SH-SY5Y (cell line): ENCODE measurements around the gene VWA3A.

Experiments
- GATA2 ChIP-seq: IDR thresholded peaks from 2 replicates; pipeline ENCODE4 v1.6.1; 2011; ENCODE audit warnings: mild to moderate bottlenecking, low read depth, low read length
- GATA3 ChIP-seq: IDR thresholded peaks from 2 replicates; pipeline ENCODE4 v1.6.1; 2011; ENCODE audit warnings: low read depth, mild to moderate bottlenecking, low read length, moderate library complexity

GRCh38 chr16:22203091-22203490, 110.8 kb downstream of the VWA3A start:
- TF ChIP-seq GATA3 (no peak), GATA2 (no peak)
